NCI-H1048 (cell line): ENCODE results near the gene CLCNKA.
"Not testable (repeated sequence)": the region's sequence is repeated elsewhere in the genome, so short reads cannot be mapped to it uniquely, and the experiment has no call there.

Experiments used
- DNase-seq: peaks from one replicate; lab custom pipeline; 2025; lab: John Stamatoyannopoulos, UW

The CLCNKA gene

DNA sequence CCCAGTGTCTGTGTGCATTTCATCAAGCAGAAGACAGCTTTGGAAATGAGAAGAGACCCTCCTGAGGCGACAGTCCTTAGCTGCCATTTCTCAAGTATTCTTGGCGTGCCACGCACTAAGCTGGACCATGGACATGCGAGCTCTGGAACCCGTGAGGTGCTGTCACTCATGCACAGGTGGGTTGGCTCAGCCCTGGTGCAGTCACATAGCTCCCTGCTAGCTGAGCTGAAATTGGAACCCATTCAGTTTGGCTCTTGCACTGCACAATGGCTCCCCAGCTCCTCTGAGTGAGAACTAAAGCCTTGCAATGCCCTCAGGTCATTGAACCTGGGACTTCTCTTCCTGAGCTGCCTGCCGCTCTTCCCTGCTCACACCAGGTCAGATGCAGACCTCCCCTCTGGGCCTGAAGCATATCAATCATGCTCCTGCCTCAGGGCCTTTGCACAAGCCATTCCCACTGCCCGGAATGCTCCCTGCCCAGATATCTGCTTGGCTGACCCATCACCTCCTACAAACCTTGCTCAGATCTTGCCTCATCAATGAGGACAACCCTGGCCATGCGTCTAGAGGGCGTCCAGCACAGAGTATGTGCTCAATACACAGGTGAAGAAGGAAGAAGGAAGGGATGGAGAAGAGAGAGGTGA lies 24.1 kb upstream of the CLCNKA start:
- DNase-seq, result no peak

DNA sequence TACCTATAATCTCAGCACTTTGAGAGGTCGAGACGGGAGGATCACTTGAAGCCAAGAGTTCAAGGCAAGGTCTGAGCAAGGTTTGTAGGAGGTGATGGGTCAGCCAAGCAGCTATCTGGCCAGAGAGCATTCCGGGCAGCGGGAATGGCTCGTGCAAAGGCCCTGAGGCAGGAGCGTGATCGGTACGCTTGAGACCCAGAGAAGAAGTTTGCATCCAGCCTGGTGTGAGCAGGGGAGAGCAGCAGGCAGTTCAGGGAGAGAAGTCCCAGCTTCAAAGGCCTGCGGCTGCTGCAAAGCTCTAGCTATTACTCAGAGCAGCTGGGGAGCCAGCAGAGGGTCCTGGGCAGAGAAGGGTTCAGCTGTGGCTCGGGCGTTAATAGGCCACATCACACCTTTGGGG lies 22.9 kb upstream of the CLCNKA start:
- no peak for DNase-seq

DNA sequence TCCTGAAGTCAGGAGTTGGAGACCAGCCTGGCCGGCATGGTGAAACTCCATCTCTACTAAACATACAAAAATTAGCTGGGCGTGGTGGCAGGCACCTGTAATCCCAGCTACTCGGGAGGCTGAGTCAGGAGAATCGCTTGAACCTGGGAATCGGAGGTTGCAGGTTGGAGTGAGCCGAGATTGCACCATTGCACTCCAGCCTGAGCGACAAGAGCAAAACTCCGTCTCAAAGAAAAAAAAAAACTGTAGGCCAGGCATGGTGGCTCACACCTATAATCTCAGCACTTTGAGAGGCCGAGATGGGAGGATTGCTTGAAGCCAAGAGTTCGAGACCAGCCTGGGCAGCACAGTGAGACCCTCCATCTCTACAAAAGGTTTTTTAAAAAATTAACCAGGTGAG lies 20.6 kb upstream of the CLCNKA start:
- not testable (repeated sequence) for DNase-seq

DNA sequence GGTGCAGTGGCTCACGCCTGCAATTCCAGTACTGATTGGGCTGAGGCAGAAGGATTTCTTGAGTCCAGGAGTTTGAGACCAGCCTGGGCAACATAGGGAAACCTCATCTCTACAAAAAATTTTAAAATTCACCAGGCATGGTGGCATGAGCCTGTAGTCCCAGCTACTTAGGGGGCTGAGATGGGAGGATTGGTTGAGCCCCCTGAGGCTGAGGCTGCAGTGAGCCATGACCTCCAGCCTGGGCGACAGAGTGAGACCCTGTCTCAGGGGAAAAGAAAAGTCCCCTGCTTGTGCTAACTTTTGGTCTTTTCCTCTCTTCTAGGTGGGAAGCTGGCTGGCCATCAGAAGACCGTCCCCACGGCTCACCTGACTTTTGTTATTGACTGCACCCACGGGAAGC lies 16.2 kb upstream of the CLCNKA start:
- DNase-seq, result no peak

DNA sequence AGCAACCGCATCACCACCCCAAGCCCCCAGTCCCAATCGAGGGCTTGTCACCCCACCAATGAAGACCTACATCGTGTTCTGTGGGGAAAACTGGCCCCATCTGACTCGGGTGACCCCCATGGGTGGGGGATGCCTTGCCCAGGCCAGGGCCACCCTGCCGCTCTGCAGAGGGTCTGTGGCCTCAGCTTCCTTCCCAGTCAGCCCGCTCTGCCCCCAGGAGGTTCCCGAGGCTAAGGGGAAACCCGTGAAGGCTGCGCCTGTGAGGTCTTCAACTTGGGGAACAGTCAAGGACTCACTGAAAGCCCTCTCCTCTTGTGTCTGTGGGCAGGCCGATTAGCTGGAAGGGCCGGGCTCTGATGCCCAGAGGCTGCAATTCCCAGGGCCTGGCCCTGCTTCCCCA lies 15.8 kb upstream of the CLCNKA start:
- DNase-seq, result no peak

DNA sequence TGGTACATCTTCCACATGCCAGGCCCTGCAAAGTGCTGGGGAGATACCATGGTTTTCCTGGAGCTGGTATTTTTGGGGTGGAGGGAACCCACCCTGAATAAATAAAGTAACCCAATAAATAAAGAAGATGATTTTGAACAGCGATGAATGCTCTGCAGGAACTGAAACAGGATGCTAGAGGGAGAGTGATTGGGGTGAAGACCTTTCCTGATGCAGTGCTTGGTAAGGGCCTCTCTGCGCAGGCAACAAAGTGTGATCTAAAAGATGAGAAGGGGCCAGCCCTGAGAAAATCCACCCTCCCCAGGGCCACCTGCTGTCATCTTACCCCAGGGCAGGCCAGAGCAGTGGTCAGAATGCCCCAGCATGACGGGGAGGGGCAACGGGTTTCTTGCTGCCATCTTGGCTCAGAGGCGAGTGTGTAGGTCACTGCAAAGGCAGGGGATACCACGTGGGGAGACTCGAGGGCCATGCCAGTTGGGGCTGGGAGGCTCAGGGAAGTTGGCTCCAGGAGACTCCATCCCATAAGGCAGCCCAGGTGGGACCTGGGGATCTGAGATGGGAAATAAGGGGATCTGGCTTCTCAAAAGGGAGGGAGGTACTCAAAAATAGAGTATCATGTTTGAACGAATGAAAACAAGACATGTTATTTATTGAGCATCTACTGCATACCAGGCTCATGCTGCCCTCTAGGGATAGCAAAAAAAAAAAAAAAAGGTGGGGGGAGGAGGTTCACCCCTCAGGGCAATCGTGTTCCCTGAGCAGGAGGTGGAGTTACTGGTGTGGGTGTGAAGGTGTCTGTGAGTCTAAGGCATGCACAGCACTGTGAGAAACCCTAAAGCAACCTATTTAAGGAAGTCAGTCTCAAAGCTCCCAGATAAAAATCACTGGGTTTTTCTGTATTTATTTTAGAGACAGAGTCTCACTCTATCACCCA lies 15.0 kb upstream of the CLCNKA start:
- no peak for DNase-seq

DNA sequence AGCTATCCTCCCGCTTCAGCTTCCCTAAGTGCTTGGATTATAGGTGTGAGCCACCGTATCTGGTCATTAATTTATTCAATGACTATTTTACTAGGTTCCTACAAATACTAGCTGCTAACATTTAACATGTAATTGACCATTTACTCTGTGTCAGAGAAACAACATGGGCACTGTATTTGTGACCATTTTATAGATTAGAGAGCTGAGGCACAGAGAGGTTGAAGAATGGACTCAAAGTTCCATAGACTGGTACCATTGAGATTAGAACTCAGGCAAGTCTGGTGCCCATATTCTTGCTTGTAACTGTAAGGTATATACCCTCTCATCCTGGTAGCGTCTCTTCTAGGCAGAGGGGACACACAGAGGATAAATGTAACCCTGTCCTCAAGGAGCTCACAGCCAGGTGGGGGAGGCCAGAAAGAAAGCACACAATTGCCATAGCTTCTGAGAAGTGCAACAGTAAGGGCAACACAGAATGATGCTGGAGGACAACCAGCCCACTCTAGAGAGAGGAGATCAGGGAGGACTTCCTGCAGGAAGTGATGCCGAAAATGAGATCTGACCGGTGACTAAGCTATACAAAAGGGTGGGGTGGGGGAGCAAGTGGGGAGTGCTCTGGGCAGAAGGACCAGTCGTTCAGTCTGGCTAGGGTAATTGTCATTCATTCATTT lies 14.0 kb upstream of the CLCNKA start:
- DNase-seq, result no peak

DNA sequence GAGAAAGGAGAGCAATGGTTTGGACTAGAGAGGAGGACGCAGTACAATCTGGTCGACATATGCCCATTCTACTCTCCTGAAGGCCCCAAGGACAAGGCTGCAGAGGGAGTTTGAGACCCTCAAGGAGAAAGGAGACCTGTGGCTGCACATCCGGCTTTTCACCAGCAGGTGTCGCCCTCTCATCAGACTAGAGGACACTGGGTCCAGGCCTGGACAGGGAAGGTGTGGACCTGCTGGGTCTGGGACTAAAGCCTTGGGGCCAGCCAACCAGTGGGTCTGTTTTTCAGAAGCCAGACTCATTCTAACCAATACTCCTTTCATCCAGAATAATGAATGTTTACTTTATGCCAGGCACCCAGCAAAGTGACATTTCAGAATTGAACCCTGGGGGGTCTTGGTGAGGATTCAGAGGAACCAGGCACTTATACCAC lies 12.8 kb upstream of the CLCNKA start:
- peak; percentile 60 for DNase-seq

DNA sequence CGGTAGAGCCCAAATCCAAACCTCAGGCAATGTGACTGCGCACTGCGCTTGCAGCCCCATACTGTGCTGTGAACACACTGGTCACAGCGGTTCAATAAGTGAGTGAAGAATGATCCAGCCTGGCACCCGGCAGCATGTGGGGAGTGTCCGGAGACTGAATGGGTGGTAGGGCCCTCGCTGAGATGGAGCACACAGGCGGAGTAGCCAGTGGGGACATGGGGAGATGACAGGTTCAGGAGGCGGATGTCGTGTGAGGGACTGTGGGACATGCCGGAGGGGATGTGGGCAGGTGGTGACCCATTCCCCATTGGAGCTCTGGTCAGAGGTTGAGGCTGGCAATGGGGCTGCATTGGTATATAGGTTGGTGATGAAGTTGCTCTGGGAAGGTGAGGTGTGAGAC lies 12.2 kb upstream of the CLCNKA start:
- no peak for DNase-seq

DNA sequence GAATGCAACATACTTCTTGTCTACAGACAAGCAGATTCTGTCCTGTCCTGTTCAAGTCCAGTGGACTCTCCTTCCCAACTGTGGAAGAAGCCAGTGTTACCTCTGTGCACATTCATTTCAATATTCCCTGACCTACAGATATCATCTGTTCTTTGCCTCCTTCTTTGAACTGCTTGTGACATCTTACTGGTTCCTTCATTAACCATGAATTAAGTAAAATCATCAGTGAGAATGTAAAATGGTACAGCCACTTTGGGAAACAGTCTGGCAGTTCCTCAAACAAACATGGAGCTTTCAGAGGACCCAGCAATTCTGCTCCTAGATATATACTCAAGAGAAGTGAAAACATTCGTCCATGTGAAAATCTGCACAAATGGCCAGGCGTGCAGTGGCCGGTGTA lies 11.0 kb upstream of the CLCNKA start:
- no peak for DNase-seq

DNA sequence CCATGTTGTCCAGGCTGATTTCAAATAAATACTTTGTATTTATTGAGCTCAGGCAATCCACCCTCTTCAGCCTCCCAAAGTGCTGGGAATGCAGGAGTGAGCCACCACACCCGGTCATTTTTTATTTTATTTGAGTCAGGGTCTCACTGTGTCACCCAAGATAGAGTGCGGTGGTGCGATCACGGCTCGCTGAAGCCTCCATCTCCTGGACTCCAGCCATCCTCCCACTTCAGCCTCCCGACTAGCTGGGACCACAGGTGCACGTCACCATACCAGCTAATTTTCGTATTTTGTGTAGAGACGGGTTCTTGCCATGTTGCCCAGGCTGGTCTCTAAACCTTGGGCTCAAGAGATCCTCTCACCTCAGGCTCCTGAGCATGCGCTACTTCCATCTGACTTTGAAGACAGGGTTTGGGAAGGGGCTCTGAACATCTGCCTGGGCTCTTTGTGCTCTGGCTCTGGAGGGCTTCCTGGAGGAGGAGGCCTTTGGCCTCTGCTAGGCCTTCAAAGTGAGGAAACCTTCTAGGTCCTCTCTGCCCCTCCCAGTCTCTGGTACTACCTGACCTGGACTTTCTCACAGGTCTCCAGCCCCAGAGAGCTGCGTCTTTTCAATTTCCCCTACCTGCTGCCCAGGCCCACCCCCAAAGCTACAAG lies 9.8 kb upstream of the CLCNKA start:
- DNase-seq, result no peak

DNA sequence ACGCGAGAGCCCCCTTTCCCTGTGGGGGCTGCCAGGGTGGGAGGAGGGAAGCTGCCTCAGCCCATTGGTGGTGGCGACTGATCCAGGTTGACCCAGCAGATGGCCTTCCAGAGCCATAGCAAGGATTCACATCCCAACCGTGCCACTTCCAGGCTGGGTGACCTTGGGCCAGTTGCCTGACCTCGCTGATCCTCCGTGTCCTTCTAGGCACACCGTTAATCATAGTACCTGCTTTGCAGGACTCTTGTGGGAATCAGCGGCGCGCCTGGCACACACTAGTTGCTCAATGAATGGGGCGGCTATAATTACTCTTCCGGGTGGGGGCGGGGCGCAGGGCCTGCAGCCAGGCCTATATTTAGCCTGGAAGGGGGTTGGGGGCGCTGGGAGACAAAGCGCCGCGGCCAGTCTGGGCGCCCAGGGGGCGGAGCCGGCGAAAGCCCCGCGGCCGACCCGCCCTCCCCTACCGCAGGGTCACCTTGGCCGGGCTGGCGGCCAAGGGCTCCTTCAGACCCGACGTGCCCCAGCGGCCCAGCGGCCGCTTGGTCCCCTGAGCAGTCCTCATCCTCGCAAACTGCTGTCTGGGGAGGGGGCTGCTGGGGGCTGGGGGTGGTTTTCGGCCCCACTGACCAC lies 9.1 kb upstream of the CLCNKA start:
- DNase-seq, result no peak

DNA sequence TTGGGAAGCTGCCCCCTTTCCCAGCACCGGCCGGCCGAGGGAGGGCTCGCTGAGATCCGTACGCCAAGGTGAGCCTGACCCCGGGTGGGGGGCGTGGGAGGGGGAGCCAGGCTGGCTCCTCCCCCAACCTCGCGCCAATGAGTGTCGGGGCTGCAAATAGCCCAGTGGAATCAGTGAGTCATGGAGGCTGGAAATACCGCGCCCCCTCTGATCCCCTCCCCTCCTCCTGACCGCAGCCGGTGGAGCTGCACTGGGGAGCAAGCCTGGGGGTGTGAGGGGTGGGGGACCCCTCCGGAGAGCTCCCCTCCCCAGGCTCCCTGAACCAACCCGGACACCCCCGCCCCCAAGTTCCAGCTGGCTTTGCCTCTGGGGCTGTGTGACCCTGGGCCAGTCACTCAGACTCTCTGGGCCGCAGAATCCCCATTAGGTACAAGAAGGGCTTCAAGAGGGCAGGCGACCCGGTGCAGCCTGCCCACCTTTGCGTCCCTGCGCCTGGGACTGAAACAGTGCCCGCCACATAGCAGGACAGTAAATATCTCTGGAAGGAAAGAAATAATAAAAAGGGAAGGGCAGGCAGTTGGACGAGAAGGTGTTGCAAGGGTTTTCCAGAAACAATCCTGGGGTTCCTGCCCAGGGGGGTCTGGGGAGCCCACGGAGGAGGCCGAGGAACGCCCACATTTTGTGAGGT lies 8.5 kb upstream of the CLCNKA start:
- no peak for DNase-seq

DNA sequence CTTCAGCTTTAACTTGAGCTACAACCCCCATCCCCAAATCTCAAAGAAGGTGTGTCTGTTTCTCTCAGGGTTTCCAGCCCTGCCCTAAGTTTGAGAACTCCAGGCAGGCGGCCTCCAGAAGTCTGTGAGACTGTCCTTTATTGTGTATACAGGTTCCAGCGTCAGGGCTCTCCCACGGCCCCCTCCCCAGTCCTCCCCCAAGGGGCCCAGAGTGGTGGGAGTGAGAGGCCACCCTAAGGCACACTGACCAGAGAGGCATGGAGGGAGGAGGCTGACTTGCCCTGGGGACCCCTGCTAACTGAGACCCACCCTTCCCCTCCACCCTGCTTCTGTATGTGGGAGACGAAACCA lies 8.0 kb upstream of the CLCNKA start:
- DNase-seq, result no peak

DNA sequence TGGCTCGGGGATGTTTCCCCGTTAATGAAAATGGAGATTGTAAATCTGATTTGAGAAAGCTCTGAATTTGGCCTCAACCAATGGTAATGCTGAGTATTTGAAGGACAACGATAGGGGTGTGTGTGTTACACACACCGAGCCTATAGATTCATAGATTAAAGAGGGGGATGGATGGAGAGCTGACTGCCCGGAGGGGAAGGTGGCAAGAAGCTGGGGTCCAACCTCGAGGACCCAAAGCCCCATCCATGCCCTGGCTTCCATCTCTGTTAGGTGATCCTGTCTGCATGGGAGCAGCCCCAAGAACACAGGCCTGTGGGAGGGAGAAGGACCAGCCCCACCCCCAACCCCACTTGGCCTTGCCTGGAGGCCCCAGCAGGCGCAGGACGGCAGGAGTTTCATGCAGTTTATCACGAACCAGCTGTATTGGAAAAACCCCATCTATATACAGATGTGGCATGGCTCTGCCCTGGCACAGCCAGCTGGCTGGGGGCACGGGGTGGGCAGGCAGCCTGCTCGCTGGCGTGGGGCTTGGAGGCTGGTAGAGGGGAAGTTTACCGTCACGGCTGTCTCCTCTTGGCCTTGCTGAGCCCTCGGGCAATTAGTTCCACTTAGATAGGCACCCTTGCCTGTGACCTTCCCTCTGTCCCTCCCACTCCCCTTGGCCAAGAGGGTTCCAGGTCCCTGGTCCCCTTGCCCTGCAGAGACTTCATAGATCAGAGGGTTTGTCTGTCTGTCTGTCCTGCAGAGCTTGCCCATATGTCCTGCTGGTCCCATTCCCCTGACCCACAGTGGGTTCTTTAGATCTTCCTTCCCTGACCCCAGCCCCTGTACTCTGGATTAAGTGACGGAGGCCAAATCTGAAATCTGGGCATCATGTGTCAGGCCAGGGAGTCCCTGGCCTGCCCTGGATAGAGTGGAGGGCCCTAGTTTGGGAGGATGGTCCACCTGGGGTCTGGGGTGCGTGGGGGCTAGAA lies 7.0 kb upstream of the CLCNKA start:
- DNase-seq, result no peak

DNA sequence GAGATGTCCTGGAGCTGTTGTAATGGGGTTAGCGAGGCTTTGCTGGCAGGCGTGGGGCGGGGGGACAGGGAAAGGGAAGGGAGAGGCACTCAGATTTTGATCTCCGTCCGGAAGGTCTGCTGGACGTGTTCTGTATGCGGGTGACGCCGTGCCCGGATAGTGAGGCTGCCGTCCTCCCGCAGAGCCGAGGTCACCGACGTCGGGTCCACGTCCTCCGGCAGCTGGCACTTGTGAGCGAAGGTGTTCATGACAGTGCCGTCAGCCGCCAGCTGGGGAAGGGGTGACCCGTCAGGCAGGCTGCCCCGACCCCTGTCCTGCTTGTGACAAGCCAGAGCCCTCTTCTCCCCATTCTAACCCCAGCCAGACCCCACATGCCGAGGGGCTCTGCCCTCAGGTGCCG lies 6.3 kb upstream of the CLCNKA start:
- no peak for DNase-seq

DNA sequence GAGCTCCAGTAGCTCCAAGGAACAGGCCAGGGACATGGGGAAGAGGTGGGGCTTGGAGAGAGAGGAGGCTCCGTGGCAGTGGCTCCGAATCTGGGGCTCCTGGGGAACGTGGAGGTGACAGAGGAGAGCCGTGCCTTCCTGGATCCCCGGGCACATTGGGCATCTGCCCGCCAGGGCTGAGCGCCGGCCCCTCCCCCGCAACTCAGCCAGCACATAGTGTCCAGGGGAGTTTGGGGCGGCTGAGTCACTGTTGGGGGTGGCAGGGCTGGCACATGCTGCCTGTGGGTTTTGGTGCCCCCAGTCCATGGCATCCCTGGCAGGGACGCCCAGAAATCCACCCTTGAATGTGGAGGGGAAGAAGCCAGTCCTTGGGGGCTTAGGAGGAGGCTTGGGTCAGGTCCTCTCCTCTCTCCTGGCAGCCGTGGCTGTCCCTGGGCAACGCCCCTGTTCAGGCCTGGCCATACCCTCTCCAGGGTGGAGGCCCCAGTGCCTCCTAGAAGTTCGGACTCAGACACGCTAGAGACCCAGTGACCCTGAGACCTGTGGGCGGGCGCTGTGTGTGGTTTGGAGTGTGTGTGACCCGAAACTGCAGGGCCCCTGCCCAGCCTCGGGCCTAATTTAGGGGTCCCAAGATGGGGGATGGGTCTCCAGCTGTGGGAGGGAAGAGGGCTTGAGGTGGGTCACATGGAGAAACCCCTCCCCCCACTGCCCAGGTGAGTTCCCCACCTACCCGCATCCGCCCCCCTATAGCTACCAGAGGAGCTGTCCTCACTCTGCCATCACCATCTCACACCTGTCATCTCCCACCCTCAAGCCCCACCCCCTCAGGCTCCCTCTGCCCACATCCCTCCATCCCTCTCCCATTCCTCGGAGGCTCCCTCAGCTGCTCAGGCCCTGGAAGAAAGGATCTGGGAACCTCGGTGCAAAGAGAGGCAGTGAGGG lies 5.6 kb upstream of the CLCNKA start:
- DNase-seq, result no peak

DNA sequence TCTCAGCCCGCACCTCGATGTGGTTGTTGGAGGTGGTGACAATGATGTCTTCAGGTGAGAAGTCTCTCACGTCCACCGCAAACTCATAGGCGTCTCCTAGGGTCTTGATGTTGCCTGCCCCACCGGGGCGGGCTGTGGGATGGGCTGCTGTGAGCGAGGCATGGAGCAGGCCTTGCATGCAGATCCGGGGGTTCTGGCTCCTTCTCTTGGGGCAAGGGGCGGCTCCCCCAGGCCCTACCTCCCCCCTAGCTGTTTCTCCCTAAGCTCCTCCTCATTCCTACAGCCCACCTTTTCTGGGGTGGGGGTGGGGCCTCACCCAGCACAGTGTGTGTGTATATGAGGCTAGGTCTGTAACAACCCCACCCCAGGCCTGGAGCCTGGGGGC lies 4.8 kb upstream of the CLCNKA start:
- no peak for DNase-seq
